ENCODE data around the gene DIP2A.

The DIP2A gene

DNA sequence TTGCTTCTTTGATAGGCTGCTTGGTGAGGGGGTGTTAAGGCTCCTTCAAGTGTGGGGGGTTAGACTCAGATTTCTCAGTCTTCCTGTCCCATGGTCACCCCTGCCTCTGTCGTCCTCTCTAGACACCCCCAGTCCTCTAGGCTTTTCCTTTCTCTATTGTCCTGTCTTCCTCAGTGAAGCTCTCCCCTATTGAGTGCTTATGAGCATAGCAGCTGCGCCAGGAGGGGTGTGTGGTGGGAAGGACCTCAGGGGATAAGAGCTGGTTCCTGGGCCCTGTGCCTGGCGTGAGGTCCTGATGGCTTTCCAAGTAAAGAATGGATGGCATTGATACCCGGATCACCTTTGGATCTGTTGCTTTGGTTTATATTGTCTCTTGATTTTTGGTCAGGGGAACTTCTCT is 69.1 kb downstream of the DIP2A start:
- no peak for DNase-seq (ENCODE audit: low read depth)

DNA sequence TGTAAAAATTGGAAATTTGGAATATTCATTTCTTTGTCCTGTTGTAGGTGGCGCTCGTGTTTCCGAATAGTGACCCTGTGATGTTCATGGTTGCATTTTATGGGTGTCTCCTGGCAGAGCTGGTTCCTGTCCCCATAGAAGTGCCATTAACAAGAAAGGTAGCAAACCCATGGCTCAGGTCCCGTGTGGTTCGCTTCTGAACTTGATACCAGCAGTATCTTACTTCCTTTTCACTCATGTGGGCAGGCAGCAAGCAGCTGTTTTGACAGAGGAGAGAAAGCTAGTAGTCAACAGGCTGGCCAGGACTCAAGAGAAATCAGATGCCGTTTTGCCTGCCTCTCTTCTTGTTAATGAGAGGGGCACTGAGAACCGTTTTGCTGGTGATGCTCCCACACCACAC is 73.4 kb downstream of the DIP2A start:
- DNase-seq (ENCODE audit: low read depth), result no peak

DNA sequence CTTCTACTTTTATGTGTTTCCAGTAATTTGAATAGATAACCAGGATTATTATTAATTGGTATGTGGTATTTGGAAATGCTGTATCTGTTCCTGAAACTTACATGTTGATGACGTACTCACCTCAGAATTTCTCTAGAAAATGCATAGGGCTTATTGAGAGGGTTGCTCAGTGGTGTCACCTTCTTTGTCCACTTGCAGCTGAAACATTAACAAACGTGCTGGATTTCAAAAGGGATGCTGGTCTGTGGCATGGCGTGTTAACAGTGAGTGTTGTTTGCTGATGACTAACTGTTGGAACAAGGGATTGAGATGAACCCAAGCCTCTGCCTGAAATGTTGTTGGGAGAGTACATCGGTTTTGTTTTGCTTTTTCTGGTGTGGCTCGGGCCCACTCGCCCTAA is 78.3 kb downstream of the DIP2A start:
- DNase-seq (ENCODE audit: low read depth), result no peak

DNA sequence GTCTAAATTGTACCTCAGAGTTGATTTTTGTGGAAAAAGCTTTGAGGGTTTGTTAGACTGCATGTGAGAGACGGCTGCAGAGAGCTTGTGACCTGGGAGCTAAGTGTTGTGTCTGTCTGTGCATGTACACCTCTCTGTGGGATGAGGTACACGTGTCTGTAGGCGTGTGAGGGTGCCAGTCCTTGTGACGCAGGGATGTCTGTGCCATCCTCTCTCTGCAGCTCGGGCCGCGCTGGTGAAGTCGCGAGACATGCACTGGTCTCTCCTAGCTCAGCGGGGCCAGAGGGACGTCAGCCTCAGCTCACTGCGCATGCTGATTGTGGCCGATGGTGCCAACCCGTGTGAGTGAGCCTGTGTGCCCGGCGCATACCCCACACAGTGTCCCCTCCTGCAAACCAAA is 79.6 kb downstream of the DIP2A start:
- no peak for DNase-seq (ENCODE audit: low read depth)

DNA sequence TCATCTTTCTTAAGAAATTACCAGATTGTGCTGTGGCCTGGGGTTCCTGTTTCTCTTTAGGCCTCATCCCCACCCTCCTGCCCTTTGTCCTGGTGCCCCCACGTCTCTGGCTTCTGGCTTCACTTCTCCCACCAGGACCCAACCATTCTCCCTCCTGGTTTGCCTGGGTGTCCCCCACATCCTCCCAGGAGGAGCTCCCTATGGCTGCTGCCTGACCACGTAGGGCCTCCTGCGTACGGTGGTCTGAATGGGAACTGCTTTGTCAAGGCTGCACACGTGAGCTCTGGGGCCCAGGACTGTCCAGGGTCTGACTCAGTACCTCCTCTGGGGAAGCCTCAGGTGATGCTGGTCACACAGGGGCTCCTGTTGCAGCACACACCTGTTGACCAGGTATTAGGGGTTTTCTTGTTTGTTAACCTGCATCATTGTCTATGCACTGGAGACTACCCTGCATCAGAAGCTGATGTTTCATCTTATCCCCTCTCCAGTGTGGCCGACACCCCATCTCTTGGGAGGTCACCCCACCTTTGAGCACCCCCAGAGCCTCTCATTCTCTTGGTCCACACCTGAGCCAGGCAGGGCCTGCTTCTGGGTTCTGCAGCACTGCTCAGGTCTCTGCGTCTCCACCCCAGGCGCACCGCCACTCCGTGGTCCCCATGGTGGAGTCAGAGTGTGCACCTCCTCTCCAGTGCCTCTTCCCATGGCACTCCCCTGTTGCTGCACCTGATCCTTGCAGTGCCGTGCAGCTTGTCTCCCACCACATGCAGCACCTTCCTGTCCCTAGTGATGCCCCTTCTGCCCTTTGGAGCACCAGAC is 80.4 kb downstream of the DIP2A start:
- DNase-seq (ENCODE audit: low read depth), result no peak

DNA sequence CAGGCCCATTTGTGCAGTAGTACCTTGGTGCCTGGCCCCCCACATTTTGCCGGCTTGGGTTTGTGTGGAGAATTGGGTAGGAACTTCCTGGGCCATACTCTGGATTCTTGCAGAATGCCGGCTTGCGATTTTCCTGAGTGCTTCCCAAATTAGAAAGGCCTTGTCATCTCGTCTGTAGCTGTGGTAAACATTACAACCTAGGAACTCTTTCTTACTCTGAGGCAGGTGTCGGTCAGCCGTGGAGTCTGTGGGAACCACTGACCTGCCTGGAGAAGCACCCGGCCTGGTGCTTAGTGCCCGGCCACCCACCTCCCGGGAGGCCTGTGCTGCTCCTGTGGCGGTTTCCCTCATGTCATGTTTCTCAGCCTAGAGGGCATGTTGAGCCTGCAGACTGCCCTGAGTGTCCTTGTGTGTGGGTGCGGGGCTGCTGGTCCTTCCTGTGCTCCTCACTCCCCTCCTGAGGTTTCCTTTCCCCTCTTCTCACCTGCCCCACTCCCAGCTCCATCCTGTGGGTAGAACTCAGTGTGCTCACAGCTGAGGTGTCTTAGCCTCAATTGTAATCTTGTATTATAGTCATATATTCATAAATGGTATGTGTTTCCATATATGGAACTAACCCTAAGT is 81.5 kb downstream of the DIP2A start:
- DNase-seq (ENCODE audit: low read depth), result no peak

DNA sequence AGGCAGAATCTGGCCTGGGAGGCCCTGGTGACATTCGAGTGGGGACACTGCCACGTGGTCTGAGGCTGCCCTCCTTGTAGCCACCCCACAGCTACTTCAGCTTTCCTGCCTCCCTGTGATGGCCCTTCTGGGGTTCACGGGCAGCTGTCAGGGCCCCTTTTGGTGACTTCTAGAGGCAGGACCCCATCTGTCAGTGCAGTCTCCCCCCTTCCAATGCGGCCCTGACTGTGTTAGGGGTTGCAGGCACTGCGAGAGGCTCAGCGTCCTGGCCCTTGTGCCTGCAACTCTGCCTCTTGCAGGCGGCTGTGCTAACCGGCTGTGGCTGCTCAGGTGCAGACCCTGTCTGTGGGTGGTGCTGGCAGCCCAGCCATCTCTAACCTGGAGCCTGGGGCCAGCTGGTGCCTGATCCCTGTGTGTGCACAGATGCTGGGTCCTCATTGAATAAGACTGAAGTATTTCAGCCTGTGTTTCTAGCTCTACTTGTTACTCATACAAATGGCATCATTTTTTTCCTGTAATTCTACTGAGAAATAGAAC is 84.0 kb downstream of the DIP2A start:
- DNase-seq (ENCODE audit: low read depth), result no peak

DNA sequence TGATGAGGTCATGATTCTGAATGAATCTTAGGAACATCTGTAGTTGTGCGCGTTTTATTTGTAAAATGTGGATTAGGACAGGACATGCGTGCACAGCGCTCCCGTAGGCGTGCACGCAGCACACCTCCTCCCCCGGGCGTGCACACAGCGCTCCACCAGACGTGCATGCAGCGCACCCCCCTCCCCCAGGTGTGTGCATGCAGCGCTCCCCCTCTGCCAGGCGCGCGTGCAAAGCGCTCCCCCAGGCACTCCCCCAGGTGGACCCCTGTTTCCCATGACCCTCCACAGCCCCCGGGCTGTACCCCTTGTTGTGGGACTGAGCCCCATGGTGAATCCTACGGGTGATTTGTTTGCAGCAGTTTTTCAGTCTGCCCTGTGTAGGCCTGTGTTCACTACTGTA is 84.6 kb downstream of the DIP2A start:
- no peak for DNase-seq (ENCODE audit: low read depth)

DNA sequence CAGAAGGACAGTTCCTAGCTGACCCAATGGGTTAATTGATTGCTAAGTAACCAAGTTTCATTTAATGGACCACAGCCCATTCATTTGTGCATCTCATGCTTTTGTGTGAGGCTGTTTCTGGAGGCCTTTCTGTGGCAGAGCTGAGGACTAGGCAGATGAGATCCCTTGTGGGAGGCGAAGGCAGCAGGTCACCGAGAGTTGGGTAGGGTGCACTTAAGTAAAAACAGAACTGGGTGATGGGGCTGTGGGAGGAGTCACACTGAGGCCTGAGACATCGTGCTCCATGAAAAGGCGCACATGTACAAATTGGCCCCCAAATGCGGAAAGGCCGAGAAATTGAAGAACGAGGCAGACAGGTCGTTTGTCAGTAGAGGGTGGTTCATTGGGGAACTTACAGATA is 85.3 kb downstream of the DIP2A start:
- DNase-seq (ENCODE audit: low read depth), result no peak

DNA sequence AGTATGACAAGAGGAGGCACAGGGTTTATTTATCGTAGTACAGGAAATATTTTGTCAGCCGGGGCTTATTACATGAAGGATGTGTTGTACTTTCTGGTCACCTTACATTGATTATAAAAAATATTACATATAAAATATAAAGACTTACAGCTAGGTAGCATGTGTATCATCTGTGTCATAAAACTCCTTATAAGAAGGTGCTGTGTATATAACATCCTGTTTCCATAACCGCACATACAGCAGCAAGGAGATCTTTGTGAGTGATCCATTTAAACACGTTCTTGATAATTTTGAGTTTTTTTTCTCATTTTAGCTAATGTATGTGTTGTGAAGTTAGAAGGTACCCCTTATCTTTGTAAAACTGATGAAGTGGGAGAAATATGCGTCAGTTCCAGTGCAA is 86.1 kb downstream of the DIP2A start:
- DNase-seq (ENCODE audit: low read depth), result no peak

DNA sequence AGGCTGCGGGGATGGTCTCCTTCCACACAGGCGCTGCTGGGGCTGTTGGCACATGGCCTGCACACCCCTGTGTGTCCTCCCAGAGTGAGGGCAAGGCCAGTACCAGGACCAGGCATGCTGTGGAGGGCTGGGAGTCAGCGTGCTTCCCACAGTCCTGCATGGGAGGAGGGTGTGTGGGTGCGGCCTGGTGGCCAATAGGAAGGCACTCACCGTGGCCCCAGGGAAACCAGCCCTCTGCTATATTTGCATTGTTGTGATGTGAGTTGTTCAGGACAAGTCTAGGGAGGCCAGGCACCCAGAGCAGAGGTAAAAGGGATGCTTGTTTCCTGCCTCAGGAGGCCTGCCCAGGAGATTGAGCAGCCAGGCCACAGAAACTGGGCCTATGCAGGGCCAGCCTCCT is 86.7 kb downstream of the DIP2A start:
- DNase-seq (ENCODE audit: low read depth), result no peak

DNA sequence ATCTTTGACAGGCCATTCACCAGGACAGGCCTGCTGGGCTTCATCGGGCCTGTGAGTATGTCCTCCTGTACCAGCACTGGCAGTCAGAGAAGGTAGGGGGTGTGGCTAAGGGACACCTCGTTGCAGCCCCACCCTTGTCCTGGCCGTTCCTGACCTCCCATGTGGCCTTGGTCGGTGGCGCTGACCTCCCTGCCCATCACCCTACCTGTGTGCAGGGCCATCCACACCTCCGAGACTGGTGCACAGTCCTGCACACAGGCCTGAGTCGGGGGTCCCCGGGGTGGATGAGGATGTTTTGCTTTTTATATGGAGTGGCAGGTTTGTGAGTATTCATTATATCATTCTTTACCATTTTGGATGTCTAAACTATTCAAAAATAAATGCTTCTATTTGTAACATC is 87.2 kb downstream of the DIP2A start:
- DNase-seq (ENCODE audit: low read depth), result no peak

DNA sequence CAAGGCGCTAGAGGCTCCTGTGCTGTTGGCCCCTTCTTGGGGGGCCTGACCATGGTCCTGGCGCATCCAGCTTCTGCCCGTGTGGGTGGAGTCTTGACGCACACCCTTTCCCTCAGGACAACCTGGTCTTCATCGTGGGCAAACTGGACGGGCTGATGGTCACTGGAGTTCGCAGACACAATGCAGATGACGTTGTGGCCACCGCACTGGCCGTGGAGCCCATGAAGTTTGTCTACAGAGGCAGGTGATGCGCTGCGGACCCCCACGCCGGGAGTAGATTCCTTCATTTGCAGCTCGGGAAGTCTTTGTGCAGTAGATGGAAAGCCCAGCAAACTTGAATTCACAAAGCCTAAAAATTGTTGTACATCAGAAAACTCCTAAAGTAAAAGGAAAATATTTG is 88.1 kb downstream of the DIP2A start:
- no peak for DNase-seq (ENCODE audit: low read depth)

DNA sequence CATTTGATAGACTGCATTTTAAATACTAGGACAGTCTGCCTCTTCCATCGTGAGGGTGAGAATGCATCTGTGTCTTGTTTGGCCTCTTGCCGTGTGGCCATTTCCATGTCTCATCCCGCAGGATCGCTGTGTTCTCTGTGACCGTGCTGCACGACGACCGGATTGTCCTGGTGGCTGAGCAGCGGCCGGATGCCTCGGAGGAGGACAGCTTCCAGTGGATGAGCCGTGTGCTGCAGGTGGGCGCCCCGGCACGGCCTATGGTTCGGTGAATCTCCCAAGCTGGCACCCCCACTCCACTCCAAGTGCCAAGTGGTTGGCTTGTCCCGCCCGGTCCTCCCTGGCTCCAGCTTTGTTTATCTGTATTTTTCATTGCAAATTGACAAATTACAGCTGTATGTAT is 91.0 kb downstream of the DIP2A start:
- DNase-seq (ENCODE audit: low read depth), result no peak

DNA sequence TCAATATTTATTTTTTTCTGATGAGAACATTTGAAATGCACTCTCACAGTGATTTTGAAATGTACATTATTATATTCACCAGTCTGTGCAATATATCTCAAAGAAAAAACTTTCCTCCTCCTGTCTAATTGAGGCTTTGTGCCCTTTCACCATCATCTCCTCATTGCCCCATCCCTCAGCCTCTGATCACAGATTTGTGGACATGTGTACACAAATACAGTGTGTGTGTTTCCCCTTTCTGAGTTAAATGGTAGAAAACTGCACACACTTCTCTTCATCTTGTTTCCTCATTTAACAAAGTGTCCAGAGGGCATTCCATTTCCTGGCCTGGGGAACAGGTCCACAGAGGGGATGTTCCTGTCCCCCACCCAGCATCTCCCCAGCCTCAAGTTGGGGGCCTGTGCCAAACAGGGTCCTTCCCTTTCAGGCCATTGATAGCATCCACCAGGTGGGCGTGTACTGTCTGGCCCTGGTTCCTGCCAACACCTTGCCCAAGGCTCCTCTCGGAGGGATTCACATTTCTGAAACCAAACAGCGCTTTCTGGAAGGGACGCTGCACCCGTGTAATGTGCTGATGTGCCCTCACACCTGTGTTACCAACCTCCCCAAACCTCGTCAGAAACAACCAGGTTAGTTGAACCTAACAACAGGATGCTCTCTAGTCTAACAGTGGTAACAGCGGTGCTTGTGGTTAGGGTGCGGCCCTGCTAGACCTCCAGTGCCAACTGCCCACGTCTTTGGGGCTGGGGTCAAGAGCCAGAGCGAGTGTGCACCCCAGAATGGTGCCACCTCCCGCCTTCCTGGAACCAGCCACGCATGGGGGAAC is 91.6 kb downstream of the DIP2A start:
- no peak for DNase-seq (ENCODE audit: low read depth)

DNA sequence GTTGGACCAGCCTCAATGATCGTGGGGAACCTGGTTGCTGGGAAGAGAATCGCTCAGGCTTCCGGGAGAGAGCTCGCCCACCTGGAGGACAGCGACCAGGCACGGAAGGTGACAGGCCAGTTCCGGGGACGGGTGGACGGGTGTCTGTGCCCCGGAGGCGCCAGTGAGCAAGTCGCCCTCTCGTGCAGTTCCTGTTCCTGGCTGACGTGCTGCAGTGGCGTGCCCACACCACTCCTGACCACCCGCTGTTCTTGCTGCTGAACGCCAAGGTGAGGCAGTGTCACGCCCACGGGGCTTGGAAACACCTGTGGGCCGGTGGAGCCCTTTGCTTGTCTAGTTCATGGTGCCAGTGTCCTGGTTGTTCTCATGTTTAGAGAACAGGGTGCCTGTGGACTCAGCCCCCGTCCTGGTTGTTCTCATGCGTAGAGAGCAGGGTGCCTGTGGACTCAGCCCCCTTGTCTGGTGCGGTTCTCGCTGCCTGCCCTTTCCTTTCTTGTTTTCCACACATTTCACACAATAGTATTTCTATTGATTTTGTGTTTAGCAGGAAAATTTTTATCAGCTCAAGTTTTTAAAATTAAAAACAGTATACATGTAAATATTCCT is 93.0 kb downstream of the DIP2A start:
- no peak for DNase-seq (ENCODE audit: low read depth)

DNA sequence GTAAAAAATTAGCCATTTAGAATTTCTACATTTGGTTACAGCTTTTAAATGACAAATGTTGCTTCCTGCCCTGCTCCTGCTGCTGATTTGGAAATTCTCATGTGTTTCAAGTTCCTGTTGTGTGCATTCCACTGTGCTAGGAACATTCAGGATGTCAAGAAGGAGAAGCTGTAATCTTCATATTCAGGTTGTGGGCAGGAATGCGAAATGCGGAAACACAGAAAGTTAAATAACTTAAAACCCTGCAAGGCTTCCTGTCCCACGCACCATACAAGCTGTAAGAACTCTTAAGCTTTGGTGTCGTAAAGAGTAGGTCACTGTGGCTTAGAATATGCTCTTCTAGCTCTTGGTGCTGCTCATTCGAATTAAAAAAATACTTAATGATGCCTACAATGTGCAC is 93.6 kb downstream of the DIP2A start:
- no peak for DNase-seq (ENCODE audit: low read depth)

DNA sequence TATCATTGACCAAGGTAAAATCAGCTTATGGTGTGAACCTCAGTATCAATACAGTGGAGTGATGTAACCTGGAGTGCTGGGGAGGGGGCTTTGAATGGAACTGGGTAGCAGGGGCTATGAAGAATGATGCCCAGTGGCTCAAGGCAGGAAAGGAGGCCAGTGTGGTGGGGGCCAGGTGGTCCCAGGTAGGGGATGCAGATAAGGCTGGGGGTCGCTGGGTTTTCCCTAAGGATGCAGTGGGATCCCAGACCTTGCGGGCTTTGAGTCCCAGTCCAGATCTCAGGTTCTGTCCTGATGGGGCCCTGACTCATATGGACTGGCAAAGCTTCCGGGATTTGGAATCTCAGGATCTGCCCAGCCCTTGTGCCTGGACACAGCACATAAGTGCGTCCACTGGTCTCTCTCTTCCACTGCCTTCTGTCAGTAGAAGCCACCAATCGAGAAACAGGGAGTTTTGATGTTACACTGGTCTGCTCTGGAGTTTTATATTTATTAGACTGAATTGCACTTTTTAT is 94.2 kb downstream of the DIP2A start:
- DNase-seq (ENCODE audit: low read depth), result no peak

DNA sequence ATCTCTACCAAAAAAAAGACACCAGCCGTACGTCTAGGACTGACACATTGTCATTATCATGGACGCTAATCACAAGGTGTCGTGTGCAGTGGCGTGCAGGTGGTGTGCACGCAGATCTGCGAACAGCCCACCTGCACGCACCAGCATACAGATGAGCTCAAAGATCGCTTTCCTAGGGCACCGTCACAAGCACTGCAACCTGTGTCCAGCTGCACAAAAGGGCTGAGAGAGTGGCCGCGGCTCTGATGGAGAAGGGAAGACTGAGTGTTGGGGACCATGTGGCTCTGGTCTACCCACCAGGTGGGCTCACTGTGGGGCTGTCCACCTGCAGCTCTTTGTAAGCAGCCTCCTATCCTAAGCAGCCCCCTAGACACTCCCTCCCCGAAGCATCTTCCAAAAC is 95.3 kb downstream of the DIP2A start:
- DNase-seq (ENCODE audit: low read depth), result no peak

DNA sequence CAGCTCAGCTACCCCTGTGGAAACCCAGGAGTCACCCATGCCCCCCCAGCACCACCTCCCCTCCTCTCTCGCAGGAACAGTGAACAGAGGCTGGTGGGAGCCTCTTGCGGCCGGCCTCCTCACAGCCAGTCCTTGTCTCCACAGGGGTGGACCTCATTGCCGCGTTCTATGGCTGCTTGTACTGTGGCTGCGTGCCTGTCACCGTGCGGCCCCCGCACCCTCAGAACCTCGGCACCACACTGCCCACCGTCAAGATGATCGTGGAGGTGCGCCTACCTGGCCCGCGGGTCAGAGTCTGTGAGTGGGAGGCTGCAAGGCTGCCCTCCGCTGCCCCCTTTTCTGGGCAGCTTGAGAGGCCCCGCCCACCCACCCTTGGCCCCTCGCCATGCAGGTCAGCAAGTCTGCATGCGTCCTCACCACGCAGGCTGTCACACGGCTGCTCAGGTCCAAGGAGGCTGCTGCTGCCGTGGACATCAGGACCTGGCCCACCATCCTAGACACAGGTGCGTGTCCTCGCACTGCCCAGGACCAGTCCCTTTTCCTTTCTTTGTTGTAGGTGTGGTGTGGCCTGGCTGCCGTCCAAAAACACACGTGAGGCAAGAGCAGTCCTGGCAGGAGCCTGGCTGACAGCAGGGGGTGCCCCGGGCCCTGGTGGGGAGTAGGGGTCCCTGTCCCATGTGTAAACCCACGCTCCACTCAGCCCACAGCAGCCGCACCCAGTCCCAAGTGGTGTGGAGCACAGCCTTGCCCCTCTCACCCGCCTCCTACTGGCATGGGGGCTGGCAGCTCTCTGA is 95.9 kb downstream of the DIP2A start:
- DNase-seq (ENCODE audit: low read depth), result no peak

DNA sequence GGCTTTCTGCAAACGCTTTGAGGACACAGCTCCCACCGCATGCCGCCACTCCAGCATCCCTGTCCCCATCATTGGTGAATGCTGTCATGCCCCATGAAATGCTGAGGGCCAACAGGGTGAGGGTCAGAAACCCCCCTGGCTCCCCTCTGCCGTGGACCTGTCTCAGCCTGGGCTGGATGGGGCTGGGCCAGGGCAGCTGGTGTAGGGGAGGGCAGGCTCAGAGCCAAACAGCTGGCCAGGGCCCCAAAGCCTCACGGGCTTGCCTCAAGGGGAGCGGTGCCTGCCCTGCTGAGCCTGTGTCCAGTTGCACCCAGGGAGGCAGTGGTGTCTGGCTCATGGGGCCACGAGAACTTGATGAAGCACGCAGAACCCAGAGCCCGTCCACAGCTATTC is 96.5 kb downstream of the DIP2A start:
- no peak for DNase-seq (ENCODE audit: low read depth)

Measured in stimulated activated CD8-positive, alpha-beta memory T cell treated with anti-CD3 and anti-CD28 coated beads, Interleukin-15, amount 100 ng/mL, for 24 hours (primary cell).